Activated T-cell treated with anti-CD3 and anti-CD28 coated beads, Interleukin-2, amount 50 U/mL, for 24 hours (primary cell): ENCODE results near the gene PARD6G.
A peak's percentile ranks its signal among the peaks of the same experiment; 100 is the strongest.
"Not testable (repeated sequence)": the region's sequence is repeated elsewhere in the genome, so short reads cannot be mapped to it uniquely, and the experiment has no call there.

Experiments
- DNase-seq: peaks from one replicate; pipeline ENCODE4 v3.0.0-alpha.2; 2020
- H3K27ac Mint-ChIP-seq: 2 replicates; pipeline ENCODE4 v1.8.0; 2020; ENCODE audit warnings: mild to moderate bottlenecking, mixed read lengths
- H3K27me3 Mint-ChIP-seq: 2 replicates; pipeline ENCODE4 v1.8.0; 2020; ENCODE audit warnings: mixed read lengths
- H3K36me3 Mint-ChIP-seq: 2 replicates; pipeline ENCODE4 v1.8.0; 2020; ENCODE audit warnings: low read depth, mixed read lengths
- H3K4me1 Mint-ChIP-seq: 2 replicates; pipeline ENCODE4 v1.8.0; 2020; ENCODE audit warnings: low read depth, mixed read lengths
- H3K4me3 Mint-ChIP-seq: 2 replicates; pipeline ENCODE4 v1.8.0; 2020; ENCODE audit warnings: mild to moderate bottlenecking, moderate library complexity, mixed read lengths
- H3K9me3 Mint-ChIP-seq: 2 replicates; pipeline ENCODE4 v1.8.0; 2020; ENCODE audit warnings: mixed read lengths

The PARD6G gene

GRCh38 chr18:80247393-80247841 is at the start of gene PARD6G:
Gene PARD6G, minus strand, starts transcription at chr18:80247514. Its CDS starts 166 bp downstream, at chr18:80247348.
- no peak within 1 kb of the TSS for H3K27ac Mint-ChIP-seq
- no peaks in the 10 kb centered on the region for H3K9me3 Mint-ChIP-seq
- DNase-seq: peak; percentile 70
- H3K36me3 Mint-ChIP-seq: no peaks in the 10 kb centered on the region
- peak within 1 kb of the TSS; percentile 60 for H3K4me3 Mint-ChIP-seq
- peaks cover 66% of the 10 kb centered on the region for H3K27me3 Mint-ChIP-seq
- H3K4me1 Mint-ChIP-seq: peaks cover 7% of the 10 kb centered on the region

- peaks cover 10% of the 10 kb centered on the region for H3K27me3 Mint-ChIP-seq
- H3K4me3 Mint-ChIP-seq, H3K27ac Mint-ChIP-seq, H3K4me1 Mint-ChIP-seq, H3K9me3 Mint-ChIP-seq, H3K36me3 Mint-ChIP-seq: not testable (repeated sequence)
- peak; percentile 42 for DNase-seq
These were observed 15.1 kb upstream of the PARD6G start for GRCh38 chr18:80262241-80263033.

DNA sequence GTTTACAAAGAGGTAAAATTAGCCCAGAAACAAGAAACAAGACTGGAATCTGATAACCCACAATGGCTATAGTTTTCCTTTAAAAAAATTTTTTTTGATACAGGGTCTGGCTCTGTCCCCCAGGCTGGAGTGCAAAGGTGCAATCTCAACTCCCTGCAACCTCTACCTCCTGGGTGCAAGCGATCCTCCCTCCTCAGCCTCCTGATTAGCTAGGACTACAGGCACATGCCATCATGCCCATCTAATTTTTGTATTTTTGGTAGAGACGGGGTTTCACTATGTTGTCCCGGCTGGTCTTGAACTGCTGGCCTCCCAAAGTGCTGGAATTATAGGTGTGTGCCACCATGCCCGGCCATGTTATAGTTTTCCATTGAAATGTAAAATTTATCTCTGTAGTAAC is 12.3 kb upstream of the PARD6G start:
- Mint-ChIP-seq H3K36me3 (no peaks in the 10 kb centered on the region), H3K4me3 (no peak overlapping the region), H3K27me3 (peaks cover 25% of the 10 kb centered on the region), H3K27ac (no peak overlapping the region), H3K9me3 (no peaks in the 10 kb centered on the region), H3K4me1 (no peaks in the 10 kb centered on the region)
- DNase-seq: no peak

GRCh38 chr18:80258640-80259039 is 11.3 kb upstream of the PARD6G start:
- Mint-ChIP-seq H3K4me3 (no peak overlapping the region), H3K4me1 (no peaks in the 10 kb centered on the region), H3K27me3 (peaks cover 25% of the 10 kb centered on the region), H3K27ac (no peak overlapping the region), H3K9me3 (no peaks in the 10 kb centered on the region), H3K36me3 (no peaks in the 10 kb centered on the region)
- no peak for DNase-seq

DNA sequence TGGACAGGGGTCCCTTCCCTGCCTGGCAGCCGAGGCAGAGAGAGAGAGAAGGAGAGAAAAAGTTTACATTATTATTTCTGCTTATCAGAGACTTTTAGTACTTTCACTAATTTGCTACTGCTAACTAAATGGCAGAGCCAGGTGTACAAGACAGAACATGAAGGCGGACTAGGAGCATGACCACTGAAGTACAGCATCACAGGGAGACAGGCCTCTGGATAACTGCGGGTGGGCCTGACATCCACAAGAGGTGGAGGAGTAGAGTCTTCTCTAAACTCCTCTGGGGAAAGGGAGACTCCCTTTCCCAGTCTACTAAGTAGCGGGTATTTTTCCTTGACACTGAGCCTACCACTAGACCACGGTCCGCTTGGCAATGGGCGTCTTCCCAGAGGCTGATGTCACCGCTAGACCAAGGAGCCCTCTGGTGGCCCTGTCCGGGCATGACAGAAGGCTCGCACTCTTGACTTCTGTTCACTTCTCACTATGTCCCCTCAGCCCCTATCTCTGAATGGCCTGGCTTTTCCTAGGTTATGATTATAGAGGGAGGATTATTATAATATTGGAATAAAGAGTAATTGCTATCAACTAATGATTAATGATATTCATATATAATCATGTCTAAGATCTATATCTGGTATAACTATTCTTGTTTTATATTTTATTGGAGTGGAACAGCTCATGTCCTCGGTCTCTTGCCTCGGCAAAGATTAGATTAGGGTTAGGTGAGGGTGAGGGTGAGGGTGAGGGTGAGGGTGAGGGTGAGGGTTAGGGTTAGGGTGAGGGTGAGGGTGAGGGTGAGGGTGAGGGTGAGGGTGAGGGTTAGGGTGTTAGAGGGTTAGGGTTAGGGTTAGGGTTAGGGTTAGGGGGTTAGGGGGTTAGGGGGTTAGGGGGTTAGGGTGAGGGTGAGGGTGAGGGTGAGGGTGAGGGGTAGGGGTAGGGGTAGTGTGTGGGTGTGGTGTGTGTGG is 10.5 kb upstream of the PARD6G start:
- not testable (repeated sequence) for H3K27ac Mint-ChIP-seq, H3K4me1 Mint-ChIP-seq, H3K36me3 Mint-ChIP-seq, H3K4me3 Mint-ChIP-seq, H3K9me3 Mint-ChIP-seq
- peak; percentile 73 for DNase-seq
- H3K27me3 Mint-ChIP-seq: peaks cover 25% of the 10 kb centered on the region

- no peak for DNase-seq
- peaks cover 19% of the 10 kb centered on the region for H3K27me3 Mint-ChIP-seq
- no peaks in the 10 kb centered on the region for H3K36me3 Mint-ChIP-seq
- no peak overlapping the region for H3K27ac Mint-ChIP-seq
- no peaks in the 10 kb centered on the region for H3K4me1 Mint-ChIP-seq
- H3K4me3 Mint-ChIP-seq: no peak overlapping the region
- no peaks in the 10 kb centered on the region for H3K9me3 Mint-ChIP-seq
These were observed 7.7 kb upstream of the PARD6G start for GRCh38 chr18:80254971-80255500.

GRCh38 chr18:80253871-80254492 is 6.7 kb upstream of the PARD6G start:
- no peaks in the 10 kb centered on the region for H3K36me3 Mint-ChIP-seq
- peak; percentile 57 for DNase-seq
- no peaks in the 10 kb centered on the region for H3K9me3 Mint-ChIP-seq

DNA sequence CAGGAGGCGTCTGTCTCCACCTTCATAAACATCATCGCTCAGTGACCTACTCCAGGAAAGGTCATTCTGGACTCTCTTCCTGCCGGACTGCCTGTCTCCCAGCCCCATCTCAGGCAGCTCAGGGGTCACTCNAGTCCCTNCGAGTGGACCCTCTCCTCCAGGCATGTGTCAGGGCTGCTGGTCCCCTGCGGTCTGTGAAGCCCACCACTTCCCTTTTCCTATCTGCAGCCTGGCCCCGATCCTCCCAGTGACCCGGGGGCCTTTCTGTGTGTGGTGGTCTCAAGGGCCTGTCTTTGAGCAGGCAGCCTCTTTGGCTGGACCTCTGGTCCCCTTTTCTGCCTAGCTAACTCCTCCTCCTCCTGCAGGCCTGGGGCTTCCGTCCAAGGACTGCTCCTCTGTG is 5.9 kb upstream of the PARD6G start:
- Mint-ChIP-seq H3K4me1 (no peaks in the 10 kb centered on the region), H3K36me3 (no peaks in the 10 kb centered on the region), H3K9me3 (no peaks in the 10 kb centered on the region), H3K4me3 (no peak overlapping the region), H3K27me3 (peaks cover 37% of the 10 kb centered on the region), H3K27ac (no peak overlapping the region)
- no peak for DNase-seq

More at GRCh38 chr18:80253871-80254492, 6.7 kb upstream of the PARD6G start:
- H3K4me3 Mint-ChIP-seq: no peak overlapping the region
- H3K4me1 Mint-ChIP-seq: no peaks in the 10 kb centered on the region
- no peak overlapping the region for H3K27ac Mint-ChIP-seq
- peaks cover 30% of the 10 kb centered on the region for H3K27me3 Mint-ChIP-seq

- Mint-ChIP-seq H3K4me3 (no peak overlapping the region), H3K27me3 (peaks cover 39% of the 10 kb centered on the region), H3K4me1 (peaks cover 2% of the 10 kb centered on the region), H3K27ac (no peak overlapping the region), H3K9me3 (no peaks in the 10 kb centered on the region), H3K36me3 (no peaks in the 10 kb centered on the region)
- DNase-seq: no peak
These were observed 4.8 kb upstream of the PARD6G start for GRCh38 chr18:80252136-80252535.

- Mint-ChIP-seq H3K4me3 (no peak overlapping the region), H3K36me3 (no peaks in the 10 kb centered on the region), H3K4me1 (peaks cover 2% of the 10 kb centered on the region), H3K27ac (no peak overlapping the region), H3K9me3 (no peaks in the 10 kb centered on the region), H3K27me3 (peaks cover 35% of the 10 kb centered on the region)
- DNase-seq: no peak
These were observed 4.4 kb upstream of the PARD6G start for GRCh38 chr18:80251700-80252099.

- H3K4me1 Mint-ChIP-seq: peaks cover 6% of the 10 kb centered on the region
- no peak overlapping the region for H3K4me3 Mint-ChIP-seq
- DNase-seq: no peak
- no peaks in the 10 kb centered on the region for H3K9me3 Mint-ChIP-seq
- H3K27me3 Mint-ChIP-seq: peaks cover 37% of the 10 kb centered on the region
- no peak overlapping the region for H3K27ac Mint-ChIP-seq
- no peaks in the 10 kb centered on the region for H3K36me3 Mint-ChIP-seq
These were observed 3.5 kb upstream of the PARD6G start for GRCh38 chr18:80250740-80251364.

DNA sequence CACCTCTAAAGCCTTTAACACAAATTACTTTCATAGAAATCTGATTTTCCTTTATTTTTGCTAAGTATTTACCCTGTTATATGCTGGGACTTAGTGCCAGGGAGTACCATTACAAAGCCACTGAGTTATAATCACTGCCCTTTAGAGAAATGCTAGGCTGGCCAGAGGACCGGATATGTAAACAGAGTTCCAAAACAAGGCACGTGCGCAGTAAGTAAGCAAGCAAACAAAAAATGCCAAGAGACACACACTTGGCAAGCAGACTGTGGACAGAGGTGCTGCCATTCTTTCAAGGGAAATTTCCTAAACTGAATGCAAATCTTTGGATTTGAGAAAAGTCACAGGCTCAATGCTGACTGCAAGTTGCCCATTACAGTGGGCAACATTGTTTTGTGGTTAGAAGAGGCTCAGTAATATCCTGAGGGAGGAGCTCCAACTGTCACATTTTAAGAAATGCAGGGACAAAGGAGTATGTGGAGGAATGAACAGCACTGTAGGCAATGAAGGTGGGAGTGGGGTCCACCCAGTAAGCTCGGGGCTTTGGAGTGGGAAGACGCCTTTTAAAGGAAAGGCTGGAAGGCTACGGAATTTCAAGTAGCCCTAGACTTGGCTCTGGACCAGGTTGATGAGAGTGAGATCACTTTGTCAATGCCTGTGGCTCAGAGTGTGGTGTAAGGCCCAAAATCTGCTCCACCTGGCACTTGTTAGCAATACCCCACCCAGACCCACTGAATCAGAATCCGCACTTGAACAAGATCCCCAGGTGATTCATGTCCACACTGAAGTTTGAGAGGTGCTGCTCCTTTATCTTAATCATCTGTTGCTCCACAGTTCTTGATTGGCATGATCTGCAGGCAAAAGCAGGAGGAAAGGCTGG is 2.1 kb upstream of the PARD6G start:
- Mint-ChIP-seq H3K27me3 (peaks cover 49% of the 10 kb centered on the region), H3K4me3 (no peak overlapping the region), H3K9me3 (no peaks in the 10 kb centered on the region), H3K4me1 (peaks cover 7% of the 10 kb centered on the region), H3K36me3 (no peaks in the 10 kb centered on the region), H3K27ac (no peak overlapping the region)
- no peak for DNase-seq
